ENCODE results near the gene NOL3.

NOL3 gene

DNA sequence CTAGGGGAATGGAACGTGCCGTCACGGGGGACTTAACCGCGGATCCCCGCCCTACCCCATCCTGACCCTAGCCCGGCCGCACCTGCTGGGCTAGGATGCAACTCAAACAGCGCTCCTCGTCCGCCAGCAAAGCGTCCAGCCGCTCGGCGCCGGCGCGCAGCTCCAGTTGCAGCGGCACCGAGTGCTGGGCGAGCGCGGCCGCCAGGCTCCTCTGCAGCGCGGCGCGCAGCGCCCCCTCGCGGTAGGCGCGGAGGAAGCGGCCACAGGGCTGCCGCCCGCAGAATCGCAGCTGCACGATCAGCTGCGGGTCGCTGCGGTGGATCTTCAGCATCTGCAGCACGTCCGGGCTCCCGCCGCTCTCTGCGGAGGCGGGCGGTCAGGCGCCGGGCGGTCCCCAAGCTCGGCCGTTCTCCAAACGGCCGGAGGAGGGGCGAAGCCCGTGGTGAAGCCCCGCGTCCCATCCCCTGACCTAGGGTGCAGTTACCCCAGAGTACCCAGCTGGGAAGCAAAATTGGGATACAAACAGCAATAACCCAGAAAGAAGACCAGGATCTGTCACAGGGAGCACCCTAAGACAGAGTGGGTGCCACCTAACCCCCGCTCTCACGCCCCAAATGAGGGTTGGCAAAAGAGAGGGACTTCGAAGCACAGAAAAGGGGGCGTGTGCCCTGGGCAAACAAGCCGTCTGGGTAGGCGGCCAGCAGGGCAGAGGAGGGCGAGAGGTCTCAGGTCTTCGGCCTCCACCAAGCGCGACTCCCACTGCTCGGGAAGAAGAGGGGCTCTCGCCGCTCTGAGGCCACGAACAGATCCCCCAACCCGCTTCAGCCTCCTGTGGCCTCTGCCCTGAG, 14.8 kb upstream of the NOL3 start:
- DNase-seq (ENCODE audit: low read depth) = peak; percentile 68

DNA sequence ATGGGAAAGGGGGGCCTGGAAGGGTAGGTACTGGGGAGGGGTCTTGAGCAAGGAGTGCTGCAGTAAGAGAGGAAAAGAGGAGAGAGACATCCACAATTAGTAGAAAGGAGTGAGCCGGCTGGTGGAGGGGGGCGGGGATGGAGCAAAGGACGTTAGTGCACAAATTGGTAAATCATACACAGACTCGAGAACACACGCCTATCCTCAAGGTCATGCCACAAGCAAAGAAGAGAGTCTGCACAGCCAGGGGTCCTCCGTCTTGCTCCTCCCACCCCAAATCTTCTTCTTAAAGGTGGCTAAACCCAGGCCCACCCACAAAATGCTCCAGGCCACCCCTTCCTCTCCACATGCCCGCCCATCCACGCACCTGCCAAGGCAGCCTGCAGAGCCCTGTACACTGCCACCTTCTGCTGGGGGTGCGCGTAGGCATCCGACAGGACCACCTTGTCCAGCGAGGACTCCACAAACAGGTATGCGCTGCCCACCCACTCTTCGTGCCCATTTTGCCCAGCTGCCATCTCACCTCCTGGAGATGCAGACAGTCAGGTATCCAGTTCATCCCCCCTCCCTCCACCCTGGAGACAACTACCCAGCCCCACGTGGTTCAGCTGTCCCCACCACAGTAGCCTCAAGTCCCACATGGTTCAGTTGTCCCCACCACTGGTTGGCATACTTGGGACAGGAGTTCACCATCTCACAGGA, 14.0 kb upstream of the NOL3 start:
- no peak for DNase-seq (ENCODE audit: low read depth)

DNA sequence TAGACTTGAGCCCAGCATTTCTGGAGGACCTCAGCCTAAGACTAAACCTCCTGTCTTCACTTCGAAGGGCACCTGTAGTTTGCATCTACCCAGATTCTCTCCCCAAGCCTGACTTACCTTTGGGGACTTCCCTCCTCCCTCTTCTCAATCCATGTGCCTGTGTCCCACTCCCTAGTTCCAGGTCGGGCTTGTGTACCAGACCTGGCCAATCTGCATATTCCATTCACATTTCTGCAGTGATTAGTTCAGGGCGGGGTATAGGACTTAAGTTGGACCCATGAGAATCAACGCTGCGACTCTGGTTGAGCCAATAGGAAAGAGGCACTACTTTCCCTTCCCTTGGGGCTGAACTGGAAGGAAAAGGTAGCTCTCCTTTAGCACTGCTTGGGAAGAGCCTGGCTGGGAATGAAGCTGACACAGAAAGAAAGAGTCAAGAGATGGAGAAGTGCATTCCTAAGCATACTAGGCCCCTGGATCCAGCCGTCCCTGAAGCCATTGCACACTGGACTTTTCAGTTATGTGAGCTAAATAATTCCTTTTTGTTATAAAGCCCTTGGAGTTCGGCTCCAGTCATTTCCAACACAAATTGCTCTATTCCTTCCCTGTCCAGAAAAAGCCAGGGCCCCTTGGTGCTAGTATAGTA, 13.1 kb upstream of the NOL3 start:
- no peak for DNase-seq (ENCODE audit: low read depth)

DNA sequence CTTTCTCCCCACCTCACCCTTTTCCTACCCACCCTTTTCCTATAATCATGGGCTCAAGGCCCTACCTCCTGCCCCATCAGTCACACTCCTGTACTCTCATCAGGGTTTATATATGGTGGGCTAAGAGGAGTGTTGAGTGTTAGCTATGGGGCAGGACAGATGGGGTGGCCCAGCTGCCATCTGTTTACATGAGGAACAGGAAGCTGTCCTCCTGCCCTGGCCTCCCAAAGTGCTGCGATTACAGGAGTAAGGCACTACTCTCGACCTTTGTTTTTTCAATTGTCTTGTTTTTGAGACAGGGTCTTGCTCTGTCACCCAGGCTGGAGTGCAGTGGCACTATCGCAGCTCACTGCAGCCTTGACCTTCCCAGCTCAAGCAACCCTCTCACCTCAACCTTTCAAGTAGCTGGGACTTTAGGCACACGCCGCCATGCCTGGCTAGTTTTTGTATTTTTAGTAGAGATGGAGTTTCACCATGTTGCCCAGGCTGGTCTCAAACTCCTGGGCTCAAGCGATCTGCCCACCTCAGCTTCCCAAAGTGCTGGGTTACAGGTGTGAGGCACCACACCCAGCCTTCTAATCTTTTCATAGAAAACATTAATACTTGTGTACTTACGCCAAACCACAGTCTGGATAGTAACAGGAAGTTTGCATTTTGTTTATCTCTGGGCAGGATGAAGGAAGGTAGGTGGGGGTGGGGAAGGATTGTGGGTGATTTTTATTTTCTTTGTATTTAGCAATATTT, 12.3 kb upstream of the NOL3 start:
- DNase-seq (ENCODE audit: low read depth) = no peak

DNA sequence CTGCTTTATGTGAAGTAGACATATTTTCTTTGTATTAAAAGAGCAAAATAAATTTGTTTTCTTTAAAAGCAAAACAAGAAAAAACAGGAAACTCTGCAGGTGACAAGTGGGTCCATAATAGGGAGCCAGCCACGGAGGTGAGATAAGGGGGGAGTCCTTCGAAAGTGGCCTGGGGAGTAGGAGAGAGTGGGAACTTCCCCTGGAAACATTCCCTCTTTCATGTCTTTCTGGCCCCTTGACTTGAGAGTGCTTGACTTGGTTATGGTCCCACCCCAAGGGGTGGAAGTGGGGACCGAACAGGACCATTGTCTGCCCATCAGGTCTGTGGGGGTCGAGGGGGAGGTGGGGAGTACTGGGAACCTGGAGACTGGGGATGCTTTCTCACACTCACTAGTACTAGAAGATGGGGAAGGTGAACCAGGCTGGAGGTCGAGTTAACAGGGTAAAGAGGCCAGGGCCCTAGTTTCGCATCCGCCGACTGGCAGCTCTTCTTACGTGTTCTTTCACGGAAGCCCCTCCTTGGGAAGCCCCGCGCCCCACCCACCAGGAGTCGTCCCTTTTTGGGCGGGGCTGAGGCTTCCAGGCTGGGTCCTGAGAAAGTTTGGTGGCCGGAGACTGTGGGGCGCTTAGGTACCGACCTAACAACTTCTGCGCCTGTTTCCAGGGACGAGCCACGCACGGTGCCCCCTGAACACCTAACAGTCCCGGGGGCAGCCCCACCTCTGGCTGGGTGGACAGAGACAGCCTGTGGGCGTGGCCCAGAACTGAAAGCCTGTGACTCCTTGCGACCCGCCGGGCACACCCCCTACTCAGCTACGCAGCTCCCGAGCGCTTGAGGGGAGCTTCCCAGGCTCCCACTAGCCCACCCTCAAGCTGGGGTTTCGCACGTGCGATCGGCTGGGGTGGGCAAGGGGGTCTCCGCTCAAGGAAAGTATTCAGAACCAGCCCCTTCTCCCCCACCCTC, 11.4 kb upstream of the NOL3 start:
- peak; percentile 67 for DNase-seq (ENCODE audit: low read depth)

DNA sequence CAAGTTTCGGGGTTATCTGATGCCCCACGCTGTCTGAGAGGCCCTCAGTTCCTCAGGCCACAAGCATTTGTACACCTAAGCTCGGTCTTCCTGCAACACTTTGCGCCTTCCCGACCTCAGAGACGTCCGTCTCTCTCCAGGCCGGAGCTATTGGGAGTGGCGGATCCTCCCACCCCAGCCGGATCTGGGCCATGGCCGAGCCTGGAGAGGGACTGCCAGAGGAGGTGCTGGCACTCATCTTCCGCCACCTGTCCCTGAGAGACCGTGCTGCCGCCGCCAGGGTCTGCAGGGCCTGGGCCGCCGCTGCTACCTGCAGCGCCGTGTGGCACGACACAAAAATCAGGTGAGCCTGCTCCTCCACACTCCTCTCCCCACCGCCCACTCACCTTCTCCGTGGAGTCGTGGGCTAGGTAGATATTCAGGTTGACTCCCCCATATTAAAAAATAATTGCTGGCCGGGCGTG, 8.7 kb upstream of the NOL3 start:
- DNase-seq (ENCODE audit: low read depth) = no peak

DNA sequence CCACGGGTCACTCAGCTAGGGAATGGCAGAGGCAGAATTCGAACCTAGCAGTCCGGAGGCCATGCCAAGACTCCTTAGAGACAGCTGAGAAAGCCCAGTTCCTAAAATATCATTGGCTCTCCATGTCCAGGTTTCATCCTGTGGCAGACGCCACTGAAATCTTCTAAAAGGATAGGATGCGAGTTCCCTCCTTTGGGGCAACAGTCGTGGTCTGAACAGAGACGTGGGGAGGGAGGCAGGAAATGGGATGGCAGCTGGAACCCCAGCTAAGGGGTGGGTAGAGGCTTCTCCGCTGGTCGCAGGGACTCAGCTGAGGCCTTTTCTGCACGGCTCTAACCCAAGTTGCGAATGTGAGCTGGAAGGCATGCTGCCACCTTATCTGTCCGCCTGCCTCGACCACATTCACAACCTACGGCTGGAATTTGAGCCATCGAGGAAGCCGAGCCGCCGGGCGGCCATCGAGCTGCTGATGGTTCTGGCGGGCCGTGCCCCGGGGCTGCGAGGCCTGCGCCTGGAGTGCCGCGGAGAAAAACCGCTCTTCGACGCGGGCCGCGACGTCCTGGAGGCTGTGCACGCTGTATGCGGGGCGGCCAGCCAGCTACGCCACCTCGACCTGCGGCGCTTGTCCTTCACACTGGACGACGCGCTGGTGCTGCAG, 7.7 kb upstream of the NOL3 start:
- no peak for DNase-seq (ENCODE audit: low read depth)

DNA sequence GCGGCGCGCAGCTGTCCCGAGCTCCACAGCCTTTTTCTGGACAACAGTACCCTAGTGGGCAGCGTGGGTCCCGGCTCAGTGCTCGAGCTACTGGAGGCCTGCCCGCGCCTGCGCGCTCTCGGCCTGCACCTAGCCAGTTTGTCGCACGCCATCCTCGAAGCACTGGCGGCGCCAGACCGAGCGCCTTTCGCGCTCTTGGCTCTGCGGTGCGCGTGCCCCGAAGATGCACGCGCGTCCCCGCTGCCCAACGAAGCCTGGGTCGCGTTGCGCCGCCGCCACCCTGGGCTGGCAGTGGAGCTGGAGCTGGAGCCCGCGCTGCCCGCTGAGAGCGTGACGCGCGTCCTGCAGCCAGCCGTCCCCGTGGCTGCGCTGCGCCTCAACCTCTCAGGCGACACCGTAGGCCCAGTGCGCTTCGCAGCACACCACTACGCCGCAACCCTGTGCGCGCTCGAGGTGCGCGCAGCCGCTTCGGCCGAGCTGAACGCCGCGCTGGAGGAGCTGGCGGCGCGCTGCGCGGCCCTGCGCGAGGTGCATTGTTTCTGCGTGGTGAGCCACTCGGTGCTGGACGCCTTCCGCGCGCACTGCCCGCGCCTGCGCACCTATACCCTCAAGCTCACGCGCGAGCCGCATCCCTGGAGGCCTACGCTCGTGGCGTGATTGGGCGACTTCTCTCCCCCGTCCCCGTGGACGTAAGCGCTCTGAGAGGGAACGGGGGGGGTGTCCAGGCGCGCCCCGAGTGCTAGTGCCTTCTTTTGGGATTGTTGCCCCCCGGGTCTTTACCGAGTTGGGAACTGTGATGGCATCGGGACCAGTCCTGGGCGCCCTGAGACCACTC, 7.0 kb upstream of the NOL3 start:
- DNase-seq (ENCODE audit: low read depth) = no peak

DNA sequence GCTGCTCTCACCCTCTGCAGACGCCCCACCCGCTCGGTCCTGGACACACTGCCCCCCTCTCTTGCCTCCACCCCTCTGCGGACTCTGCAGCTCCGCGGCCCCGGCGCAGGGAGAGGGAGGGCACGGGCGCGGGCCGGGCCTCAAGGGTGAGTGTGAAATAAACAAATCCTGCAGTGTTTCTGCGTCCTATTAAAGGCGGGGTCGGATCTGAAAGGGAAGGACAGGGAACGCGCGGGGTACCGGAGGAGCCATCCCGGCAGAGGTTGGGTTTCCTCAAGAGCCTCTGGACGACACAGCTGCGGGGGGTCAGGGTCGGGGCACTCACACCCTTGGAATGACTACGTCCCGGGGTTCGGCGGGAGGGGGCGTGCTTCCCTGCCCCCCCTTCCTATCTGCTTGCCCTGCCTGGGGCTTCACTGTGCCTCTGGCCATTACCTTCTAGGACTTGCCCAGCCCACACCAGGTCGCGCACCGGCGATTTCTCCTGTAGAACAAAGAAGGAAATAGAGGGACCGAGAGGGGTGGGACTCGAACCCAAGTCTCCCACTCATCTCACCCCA, 6.3 kb upstream of the NOL3 start:
- no peak for DNase-seq (ENCODE audit: low read depth)

DNA sequence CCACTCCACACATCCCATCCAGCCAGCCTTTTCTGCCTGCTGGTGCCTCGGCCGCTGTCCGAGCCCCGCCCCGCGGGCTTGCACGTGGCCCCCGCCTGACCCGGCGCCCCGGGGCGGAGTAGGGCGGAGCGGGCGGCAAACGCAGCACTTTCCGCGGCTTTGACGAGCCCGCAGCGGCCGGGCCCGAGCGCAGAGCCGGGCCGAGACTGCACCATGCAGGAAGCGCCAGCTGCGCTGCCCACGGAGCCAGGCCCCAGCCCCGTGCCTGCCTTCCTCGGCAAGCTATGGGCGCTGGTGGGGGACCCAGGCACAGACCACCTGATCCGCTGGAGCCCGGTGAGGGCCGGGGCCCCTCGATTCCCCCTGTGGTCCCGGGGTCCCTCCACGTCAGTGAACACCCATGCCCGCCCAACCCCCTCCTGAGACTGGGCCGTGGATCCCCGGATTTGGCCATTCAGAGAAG, 5.7 kb upstream of the NOL3 start, which contains the start of gene HSF4:
TSS of gene HSF4 (plus strand) at position 147 of the 463 bp plus-strand sequence. CDS start at position 214, 67 bp downstream.
- DNase-seq (ENCODE audit: low read depth) = no peak

DNA sequence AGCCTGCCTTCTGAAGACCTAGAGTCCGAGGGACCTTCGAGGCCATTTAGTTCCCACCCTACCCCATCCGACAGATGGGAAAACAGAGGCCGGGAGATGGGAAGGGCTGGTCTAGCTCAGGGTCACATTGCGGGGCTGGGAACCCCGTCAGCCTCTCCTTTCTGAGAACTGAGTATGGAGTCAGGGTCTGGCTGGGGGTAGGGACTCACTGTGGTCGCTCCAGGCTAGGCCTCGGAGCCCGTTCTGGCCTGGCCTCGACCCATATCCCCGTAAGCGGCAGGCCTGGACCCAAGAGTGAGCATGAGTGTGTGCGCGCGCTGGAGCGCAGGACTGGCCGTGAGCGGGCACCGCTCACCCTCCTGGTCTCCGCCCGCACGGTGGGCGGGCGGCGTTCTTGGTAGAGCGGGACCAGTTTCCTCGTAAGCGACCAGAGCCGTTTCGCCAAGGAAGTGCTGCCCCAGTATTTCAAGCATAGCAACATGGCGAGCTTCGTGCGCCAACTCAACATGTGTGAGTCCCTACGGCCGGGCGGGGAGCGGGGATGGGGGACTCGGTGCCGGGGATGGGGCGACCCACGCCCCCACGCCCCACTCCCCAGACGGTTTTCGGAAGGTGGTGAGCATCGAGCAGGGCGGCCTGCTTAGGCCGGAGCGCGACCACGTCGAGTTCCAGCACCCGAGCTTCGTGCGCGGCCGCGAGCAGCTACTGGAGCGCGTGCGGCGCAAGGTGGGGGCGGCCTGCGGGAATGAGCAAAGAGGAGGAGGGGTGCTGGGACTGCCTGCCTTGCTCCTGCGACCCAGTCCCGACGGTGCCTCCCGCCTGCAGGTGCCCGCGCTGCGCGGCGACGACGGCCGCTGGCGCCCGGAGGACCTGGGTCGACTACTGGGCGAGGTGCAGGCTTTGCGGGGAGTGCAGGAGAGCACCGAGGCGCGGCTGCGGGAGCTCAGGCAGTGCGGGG, 4.9 kb upstream of the NOL3 start:
- no peak for DNase-seq (ENCODE audit: low read depth)

DNA sequence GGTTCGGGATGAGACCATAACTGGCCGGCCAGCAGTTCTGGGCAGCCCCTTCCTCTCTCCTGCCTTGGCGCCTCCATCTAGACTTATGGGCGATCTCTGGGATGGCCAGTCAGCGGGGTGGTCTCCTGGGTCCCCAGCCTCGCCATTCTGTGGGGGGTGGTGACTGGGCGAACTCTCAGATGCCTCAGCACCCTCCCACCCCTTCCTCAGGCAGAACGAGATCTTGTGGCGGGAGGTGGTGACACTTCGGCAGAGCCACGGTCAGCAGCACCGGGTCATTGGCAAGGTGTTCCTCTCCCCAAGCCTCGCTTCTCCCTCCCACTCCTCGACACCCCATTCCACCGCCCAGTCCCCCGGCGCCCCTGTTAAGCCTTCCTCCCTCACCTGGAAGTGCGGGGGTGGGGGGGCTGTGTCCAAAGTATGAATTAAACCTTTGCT, 4.2 kb upstream of the NOL3 start:
- no peak for DNase-seq (ENCODE audit: low read depth)

DNA sequence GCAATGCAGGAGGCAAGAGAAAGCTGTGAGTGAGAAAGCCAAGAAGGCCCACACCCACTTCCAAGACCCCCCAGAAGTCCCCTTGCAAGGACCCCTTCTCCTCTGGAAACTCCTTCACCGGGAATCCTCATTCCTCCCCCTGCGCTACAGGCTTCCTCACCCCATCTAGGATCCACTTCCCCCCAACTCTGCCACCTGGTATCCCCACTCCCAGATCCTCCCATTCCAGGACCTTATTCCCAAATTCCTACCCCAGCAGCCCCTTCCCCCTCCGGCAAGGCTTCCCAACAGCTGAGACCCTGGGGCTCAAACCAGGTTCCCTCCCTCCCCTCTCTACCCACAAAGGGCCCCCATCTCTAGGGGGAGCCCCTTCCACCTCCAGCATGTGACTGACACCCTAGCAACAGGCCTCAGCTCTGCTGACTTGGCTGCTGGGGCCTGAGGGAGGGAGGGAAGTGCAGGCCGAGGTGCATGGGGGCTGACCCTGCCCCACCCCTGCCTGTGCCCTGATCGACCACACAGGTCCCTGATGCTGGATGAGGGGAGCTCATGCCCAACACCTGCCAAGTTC, 3.7 kb upstream of the NOL3 start:
- no peak for DNase-seq (ENCODE audit: low read depth)

DNA sequence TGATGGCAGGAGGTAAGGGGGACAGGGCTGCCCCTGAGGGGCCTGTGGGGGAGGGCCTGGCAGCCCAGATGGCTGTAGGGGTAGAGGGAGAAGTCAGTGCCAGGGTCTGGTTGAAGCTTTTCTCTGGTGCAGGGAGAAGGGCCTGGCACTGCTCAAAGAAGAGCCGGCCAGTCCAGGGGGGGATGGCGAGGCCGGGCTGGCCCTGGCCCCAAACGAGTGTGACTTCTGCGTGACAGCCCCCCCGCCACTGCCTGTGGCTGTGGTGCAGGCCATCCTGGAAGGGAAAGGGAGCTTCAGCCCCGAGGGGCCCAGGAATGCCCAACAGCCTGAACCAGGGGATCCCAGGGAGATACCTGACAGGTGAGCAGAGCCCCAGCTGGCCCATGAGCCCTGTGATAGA, 2.8 kb upstream of the NOL3 start:
- DNase-seq (ENCODE audit: low read depth) = no peak

DNA sequence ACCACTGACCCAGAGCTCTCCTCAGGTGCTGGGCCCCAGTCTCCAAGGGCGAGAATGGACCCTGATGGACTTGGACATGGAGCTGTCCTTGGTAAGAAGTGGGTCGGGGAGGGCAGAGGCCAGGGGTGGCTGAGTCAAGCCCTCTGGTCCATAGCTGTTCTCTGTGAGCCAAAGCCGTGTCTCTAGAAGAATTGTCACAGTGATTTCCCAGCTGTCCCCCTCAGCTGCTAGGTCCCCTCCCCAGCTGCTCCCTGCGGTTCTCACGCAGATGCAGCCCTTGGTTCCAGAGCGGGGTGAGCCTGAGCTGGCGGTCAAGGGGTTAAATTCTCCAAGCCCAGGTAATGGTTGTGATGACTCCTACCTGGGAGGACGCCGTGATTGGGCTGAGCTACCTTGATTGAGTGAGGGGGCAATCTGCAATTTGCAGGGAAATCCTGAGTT, 1.3 kb upstream of the NOL3 start:
- no peak for DNase-seq (ENCODE audit: low read depth)

DNA sequence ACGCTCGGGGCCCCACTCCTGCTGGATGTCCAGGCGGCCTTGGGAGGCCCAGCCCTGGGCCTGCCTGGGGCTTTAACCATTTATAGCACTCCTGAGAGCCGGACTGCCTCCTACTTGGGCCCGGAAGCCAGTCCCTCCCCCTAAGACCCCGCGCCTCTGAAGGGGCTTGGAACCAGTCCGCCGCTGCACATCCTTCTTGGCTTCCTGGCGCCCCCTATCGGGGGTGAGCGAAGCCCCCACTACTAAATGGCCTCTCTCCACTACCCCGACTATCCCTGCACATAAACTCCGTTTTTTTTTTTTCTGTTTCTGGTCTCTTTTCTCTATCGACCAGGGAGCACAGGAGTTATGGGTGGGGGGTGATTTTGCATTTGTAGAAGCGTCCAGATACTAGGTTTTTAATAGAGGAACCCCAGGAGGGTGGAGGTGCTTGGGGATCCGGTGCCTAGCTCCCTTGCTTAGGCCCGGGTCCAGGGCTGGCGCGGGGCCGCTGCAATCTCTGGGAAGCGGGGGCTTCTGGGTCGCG, 633 bp upstream of the NOL3 start:
- DNase-seq (ENCODE audit: low read depth) = no peak
